HG02571 (cell line): ENCODE measurements around the gene NSD1.

Experiments
- ATAC-seq: cut with Tn5 transposase; IDR thresholded peaks from one replicate; pipeline ENCODE4 v1.9.1; 2021; ENCODE audit warnings: mild to moderate bottlenecking, moderate library complexity; ENCODE audit not compliant: unreplicated experiment

Gene NSD1

GRCh38 chr5:177133096-177133852, at the start of gene NSD1:
TSS of gene NSD1 (plus strand) at chr5:177133773. CDS start at chr5:177135104, 1,331 bp downstream.
- ATAC-seq, result peak; percentile 56

GRCh38 chr5:177084175-177084574, 49.4 kb upstream of the NSD1 start:
- ATAC-seq, result no peak

GRCh38 chr5:177085985-177086653, 47.5 kb upstream of the NSD1 start:
- ATAC-seq, result no peak

GRCh38 chr5:177086654-177087397, 46.7 kb upstream of the NSD1 start, which contains the start of gene FGFR4:
TSS of gene FGFR4 (plus strand) at chr5:177086915. CDS start at chr5:177089603, 2,688 bp downstream.
- no peak for ATAC-seq

- no peak for ATAC-seq
Observed at GRCh38 chr5:177087398-177088005, 46.1 kb upstream of the NSD1 start.

GRCh38 chr5:177089127-177089526, 44.4 kb upstream of the NSD1 start:
- no peak for ATAC-seq

- no peak for ATAC-seq
Observed at GRCh38 chr5:177089825-177090641, 43.5 kb upstream of the NSD1 start.

GRCh38 chr5:177090813-177091212, 42.8 kb upstream of the NSD1 start:
- no peak for ATAC-seq

GRCh38 chr5:177091232-177091631, 42.3 kb upstream of the NSD1 start:
- ATAC-seq, result no peak

GRCh38 chr5:177092178-177093081, 41.1 kb upstream of the NSD1 start:
- ATAC-seq, result no peak

- no peak for ATAC-seq
Observed at GRCh38 chr5:177093082-177093712, 40.4 kb upstream of the NSD1 start.

- no peak for ATAC-seq
Observed at GRCh38 chr5:177093803-177094202, 39.8 kb upstream of the NSD1 start.

GRCh38 chr5:177094224-177095087, 39.1 kb upstream of the NSD1 start:
- no peak for ATAC-seq

- no peak for ATAC-seq
Observed at GRCh38 chr5:177095088-177095669, 38.4 kb upstream of the NSD1 start.

GRCh38 chr5:177096162-177097015, 37.2 kb upstream of the NSD1 start:
- ATAC-seq, result no peak
